Activated gamma-delta T cell treated with Interleukin-2 at 50 U/mL for 16 hours (primary cell): ENCODE measurements around the gene GRB2.

Experiments
- DNase-seq: peaks from one replicate; pipeline ENCODE4 v3.0.0-alpha.2; 2020

Gene GRB2

GRCh38 chr17:75412455-75413317 lies 7.2 kb upstream of the GRB2 start:
- DNase-seq: peak; percentile 75

- DNase-seq: no peak
Measured at GRCh38 chr17:75411328-75412067, 6.0 kb upstream of the GRB2 start.

- no peak for DNase-seq
Measured at GRCh38 chr17:75410141-75410540, 4.7 kb upstream of the GRB2 start.

GRCh38 chr17:75407655-75408352 lies 2.3 kb upstream of the GRB2 start:
- DNase-seq: no peak

DNA sequence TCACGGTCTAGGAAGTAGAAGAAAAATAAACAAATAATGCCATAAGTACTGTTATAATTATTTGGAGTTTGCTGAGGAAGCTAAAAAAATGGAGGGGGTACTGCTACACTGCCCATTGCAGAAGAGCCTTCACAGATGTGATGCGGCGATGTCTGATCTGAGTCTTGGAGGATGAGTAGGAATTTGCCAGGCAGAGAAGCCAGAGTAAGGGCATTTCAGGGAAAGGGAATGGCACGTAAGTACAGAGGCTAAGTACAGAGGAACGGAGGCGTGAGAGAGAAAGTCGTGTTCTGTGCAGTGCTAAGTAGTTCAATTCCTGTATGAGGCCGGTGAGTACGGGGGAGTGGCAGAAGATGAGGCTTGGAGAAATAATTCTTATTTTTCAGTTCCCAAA lies 741 bp upstream of the GRB2 start:
- no peak for DNase-seq

DNA sequence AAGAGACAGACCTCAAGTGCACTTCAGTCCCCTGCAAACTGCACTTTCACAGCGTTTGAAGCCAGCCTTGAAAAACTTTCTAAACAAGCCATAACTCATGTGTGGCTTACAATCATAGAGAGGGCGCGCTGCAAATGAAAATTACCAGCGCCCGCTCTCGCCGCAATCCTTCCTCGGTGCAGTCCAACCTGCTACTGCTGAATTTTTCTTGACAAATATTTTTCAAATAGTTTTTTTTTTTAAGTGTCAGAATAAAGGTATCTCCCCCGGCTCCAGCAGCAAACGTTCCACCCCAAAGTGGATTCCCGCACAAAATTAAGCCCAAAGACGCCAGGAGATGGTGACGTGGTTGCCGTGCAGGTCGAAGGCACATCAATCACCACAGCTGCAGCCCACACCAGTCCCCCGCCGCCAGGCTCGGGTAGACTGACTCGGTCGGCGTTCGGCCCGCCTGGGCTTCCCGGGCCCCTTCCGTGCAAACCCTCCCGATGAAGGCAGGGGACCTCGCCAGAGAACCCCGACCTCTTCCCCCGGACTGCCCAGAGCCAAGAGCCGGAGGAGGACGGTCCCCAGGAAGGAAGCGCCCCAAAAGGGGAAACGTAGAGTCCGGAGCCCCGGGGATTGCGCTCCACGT lies 630 bp downstream of the GRB2 start:
- peak; percentile 43 for DNase-seq

- DNase-seq: peak; percentile 42
Measured at GRCh38 chr17:75404223-75404730, 1.2 kb downstream of the GRB2 start.

DNA sequence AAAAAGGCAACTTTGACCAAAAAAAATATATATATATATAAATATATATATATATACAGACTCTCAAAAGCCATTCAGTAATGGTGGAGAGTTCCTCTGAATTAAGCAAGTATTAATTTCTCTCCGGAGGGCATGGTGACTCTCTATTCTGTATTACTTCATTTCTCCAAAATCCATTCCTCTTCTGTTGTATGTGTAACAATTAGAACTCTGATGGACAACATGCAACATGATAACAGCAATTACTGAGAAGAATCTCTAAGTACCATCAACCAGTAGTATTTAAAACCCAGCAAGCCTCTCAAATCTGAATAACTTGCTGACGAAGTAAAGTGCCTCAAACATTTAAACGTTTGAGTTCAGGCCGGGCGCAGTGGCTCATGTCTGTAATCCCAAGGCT lies 2.3 kb downstream of the GRB2 start:
- no peak for DNase-seq

DNA sequence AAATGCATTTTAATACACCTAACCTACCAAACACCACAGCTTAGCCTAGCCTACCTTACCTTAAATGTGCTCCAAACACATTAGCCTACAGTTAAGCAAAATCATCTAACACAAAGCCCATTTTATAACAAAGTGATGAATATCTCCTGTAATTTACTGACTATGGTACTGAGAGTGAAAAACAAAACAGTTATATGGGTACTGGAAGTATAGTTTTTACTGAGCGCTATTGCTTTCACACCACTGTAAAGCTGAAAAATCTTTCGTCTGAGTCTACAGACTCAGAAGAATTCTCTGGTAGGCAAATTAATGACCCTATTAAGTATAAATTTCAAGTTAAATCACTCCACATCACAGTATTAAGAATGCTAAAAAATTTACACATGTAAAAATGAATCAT lies 3.5 kb downstream of the GRB2 start:
- DNase-seq: no peak

DNA sequence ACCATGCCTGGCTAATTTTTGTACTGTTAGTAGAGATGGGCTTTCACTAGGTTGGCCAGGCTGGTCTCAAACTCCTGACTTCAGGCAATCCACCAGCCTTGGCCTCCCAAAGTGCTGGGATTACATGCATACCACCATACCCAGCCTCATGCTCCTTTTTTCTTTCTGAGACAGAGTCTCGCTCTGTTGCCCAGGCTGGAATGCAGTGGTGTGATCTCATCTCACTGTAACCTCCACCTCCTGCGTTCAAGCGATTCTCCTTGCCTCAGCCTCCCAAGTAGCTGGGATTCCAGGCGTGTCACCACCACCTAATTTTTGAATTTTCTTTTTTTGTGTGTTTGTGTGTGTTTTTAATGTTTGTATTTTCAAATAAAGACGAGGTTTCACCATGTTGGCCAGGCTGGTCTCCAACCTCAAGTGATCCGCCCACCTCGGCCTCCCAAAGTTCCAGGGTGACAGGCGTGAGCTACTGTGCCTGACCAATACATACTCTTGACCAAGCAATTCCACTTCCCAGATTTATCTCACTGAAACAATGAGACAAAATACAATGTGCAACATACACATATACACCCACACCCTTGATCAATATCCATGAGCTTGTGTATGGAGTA lies 5.0 kb downstream of the GRB2 start:
- DNase-seq: no peak

GRCh38 chr17:75398279-75398678 lies 7.2 kb downstream of the GRB2 start:
- DNase-seq: no peak

DNA sequence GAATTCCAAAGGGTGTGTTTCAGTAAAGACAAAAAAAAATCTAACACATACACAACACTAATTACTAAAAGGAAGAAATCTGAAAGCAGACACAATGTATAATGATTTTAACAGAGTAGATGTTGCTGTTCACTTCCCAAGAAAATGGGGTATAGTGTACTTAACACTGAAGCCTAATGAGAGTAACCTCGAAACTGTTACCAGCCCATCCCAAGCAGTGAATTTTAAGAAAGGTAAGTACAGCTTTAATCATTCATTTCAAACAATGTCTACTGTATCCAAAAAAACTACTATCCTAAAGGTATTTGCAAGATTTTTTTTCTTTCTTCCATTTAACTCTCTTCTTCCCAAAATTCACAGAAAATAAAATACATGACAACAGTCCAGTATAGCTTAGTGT lies 8.3 kb downstream of the GRB2 start:
- DNase-seq: no peak

- no peak for DNase-seq
Measured at GRCh38 chr17:75396796-75397195, 8.7 kb downstream of the GRB2 start.

- DNase-seq: no peak
Measured at GRCh38 chr17:75396025-75396424, 9.5 kb downstream of the GRB2 start.

GRCh38 chr17:75394332-75394918 lies 11.1 kb downstream of the GRB2 start:
- DNase-seq: no peak

DNA sequence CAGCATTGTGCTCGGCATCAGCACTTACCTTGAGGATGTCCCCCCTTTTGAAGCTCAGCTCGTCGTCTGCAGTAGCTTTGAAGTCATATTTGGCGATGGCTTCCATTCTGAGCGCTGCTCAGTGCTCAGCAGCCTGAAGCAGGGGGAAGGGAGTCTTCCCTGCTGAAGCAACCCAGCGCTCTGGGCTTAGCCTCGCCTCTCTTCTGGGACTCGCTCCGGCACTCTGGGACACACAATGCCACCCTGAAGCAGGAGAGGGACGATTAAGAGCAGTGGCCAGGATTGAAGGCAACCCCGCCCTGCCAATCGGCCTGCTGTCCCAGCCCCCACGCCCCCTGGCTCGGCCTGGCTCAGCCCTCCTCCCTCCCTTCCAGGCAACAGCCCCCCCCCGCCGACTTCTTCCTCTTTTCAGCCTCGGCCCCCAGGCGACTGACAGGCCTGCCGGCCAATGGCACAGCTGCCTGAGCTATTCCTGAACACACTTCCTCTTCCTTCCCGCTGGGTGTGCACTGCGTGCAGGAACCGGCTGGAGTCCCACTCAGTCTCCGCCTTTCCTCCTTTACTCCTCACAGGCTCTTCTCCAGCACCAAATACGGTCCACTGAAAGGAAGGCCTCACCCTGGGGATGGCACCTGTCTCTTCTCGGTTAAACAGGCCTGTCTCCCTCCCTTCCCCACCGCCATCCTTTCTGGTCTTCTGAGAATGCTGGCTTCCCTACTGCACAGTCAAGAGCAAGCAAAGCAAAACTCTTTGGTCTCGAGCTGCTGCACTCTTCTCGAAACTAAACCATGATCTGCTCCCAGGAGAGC lies 11.8 kb downstream of the GRB2 start:
- peak; percentile 83 for DNase-seq

GRCh38 chr17:75392559-75392958 lies 12.9 kb downstream of the GRB2 start:
- no peak for DNase-seq

GRCh38 chr17:75390982-75391381 lies 14.5 kb downstream of the GRB2 start:
- DNase-seq: no peak

GRCh38 chr17:75388476-75389030 lies 16.9 kb downstream of the GRB2 start:
- no peak for DNase-seq

- DNase-seq: no peak
Measured at GRCh38 chr17:75387771-75388170, 17.7 kb downstream of the GRB2 start.

DNA sequence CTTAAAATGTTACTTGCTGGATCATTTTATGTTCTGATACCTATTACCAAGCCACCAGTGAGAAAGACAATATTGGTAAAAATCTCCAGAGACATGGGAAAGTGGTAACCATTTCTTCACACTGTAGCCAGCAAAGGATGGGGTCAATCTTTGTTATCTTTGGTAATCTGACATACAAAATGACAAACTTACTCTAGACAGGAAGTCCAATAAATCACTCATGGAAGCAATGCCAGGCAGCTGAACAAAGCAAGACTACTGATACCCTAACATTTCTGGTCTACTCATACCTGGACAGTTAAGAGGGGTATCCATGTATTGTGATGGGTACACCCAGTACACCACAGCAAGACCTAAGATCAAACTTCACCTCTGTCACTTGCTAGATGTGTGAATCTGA lies 19.0 kb downstream of the GRB2 start:
- DNase-seq: no peak
